Glutamatergic neuron (in vitro differentiated cells): ENCODE results near the gene C2CD4B. TPM values are rescaled to one million over a fixed set of nuclear protein-coding genes. Genes with fewer than 3 reads are reported as not detected.

Source experiments
- DNase-seq: peaks from one replicate; pipeline ENCODE4 v3.0.0; 2022
- H3K27ac Mint-ChIP-seq: one replicate; pipeline ENCODE4 v1.8.0; 2020; ENCODE audit warnings: mild to moderate bottlenecking, mixed read lengths, inconsistent platforms; ENCODE audit not compliant: unreplicated experiment
- H3K27me3 Mint-ChIP-seq: one replicate; pipeline ENCODE4 v1.8.0; 2020; ENCODE audit warnings: mild to moderate bottlenecking, moderate library complexity, mixed read lengths, inconsistent platforms; ENCODE audit not compliant: unreplicated experiment
- H3K36me3 Mint-ChIP-seq: one replicate; pipeline ENCODE4 v1.8.0; 2020; ENCODE audit warnings: mild to moderate bottlenecking, mixed read lengths, inconsistent platforms; ENCODE audit not compliant: unreplicated experiment
- H3K4me1 Mint-ChIP-seq: one replicate; pipeline ENCODE4 v1.8.0; 2020; ENCODE audit warnings: mild to moderate bottlenecking, low read depth, mixed read lengths, inconsistent platforms; ENCODE audit not compliant: unreplicated experiment
- H3K4me3 Mint-ChIP-seq: one replicate; pipeline ENCODE4 v1.8.0; 2020; ENCODE audit warnings: mild to moderate bottlenecking, mixed read lengths, inconsistent platforms; ENCODE audit not compliant: unreplicated experiment
- H3K9me3 Mint-ChIP-seq: one replicate; pipeline ENCODE4 v1.8.0; 2020; ENCODE audit warnings: mild to moderate bottlenecking, moderate library complexity, mixed read lengths, inconsistent platforms; ENCODE audit not compliant: unreplicated experiment
- total RNA-seq: library from RNA; stranded (reverse); fragmentation: NEBNext Ultra II Directional; extraction: Animal tissue kit (Norgen Biotek cat#: 25700); gene quantifications from one replicate; pipeline ENCODE4 v1.2.1, GENCODE V29; 2021; ENCODE audit not compliant: unreplicated experiment
- TF ChIP-seq, protein P1 (sequence below): fragments of 200-600 bp; sonication (generic); IDR thresholded peaks from one replicate; pipeline ENCODE4 v1.5.0; 2021; ENCODE audit not compliant: partially characterized antibody, unreplicated experiment

The C2CD4B gene
- total RNA-seq, 1 donor from 2014 or later = not detected

- DNase-seq = no peak
- H3K9me3 Mint-ChIP-seq = no peaks in the 10 kb centered on the region
- H3K27me3 Mint-ChIP-seq = no peaks in the 10 kb centered on the region
- TF ChIP-seq, protein P1, sequence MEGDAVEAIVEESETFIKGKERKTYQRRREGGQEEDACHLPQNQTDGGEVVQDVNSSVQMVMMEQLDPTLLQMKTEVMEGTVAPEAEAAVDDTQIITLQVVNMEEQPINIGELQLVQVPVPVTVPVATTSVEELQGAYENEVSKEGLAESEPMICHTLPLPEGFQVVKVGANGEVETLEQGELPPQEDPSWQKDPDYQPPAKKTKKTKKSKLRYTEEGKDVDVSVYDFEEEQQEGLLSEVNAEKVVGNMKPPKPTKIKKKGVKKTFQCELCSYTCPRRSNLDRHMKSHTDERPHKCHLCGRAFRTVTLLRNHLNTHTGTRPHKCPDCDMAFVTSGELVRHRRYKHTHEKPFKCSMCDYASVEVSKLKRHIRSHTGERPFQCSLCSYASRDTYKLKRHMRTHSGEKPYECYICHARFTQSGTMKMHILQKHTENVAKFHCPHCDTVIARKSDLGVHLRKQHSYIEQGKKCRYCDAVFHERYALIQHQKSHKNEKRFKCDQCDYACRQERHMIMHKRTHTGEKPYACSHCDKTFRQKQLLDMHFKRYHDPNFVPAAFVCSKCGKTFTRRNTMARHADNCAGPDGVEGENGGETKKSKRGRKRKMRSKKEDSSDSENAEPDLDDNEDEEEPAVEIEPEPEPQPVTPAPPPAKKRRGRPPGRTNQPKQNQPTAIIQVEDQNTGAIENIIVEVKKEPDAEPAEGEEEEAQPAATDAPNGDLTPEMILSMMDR = no peak
- H3K36me3 Mint-ChIP-seq = peaks cover 5% of the 10 kb centered on the region
- H3K27ac Mint-ChIP-seq = no peak overlapping the region
- no peaks in the 10 kb centered on the region for H3K4me1 Mint-ChIP-seq
- no peak overlapping the region for H3K4me3 Mint-ChIP-seq
Observed at GRCh38 chr15:62187910-62188309, 22.8 kb upstream of the C2CD4B start.

DNA sequence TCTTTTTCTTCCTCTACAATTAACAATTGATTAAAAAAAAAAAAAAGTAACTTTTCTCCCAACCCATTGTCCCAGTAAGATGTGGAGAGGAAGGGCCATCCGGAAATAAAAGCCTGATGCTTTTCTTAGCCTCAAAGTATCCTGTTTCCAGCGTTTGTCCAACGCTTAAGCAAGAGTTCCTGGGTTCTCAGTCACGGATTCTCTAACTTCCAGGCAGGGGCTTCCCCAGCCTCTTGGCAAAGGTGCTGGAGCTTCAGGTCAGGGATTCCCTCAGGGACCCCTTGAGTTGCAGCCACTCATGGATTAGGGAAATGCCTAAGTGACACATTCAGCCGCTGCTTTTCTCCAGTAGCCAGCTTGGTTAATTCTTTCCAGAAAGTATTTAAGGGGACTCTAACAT is 22.3 kb upstream of the C2CD4B start:
- H3K27ac Mint-ChIP-seq = no peak overlapping the region
- H3K4me1 Mint-ChIP-seq = no peaks in the 10 kb centered on the region

GRCh38 chr15:62186578-62186977 is 21.5 kb upstream of the C2CD4B start:
- TF ChIP-seq, protein P1 = no peak
- Mint-ChIP-seq H3K36me3 (peaks cover 5% of the 10 kb centered on the region), H3K4me3 (no peak overlapping the region), H3K9me3 (no peaks in the 10 kb centered on the region), H3K27ac (no peak overlapping the region), H3K4me1 (no peaks in the 10 kb centered on the region), H3K27me3 (no peaks in the 10 kb centered on the region)
- no peak for DNase-seq

More for the DNA sequence above, 22.3 kb upstream of the C2CD4B start:
- Mint-ChIP-seq H3K9me3 (no peaks in the 10 kb centered on the region), H3K4me3 (no peak overlapping the region), H3K36me3 (peaks cover 5% of the 10 kb centered on the region), H3K27me3 (no peaks in the 10 kb centered on the region)
- TF ChIP-seq, protein P1 = no peak
- no peak for DNase-seq

GRCh38 chr15:62183130-62183529 is 18.0 kb upstream of the C2CD4B start:
- Mint-ChIP-seq H3K4me3 (no peak overlapping the region), H3K9me3 (no peaks in the 10 kb centered on the region), H3K27me3 (no peaks in the 10 kb centered on the region), H3K4me1 (no peaks in the 10 kb centered on the region), H3K27ac (no peak overlapping the region), H3K36me3 (peaks cover 5% of the 10 kb centered on the region)
- TF ChIP-seq, protein P1 = no peak
- no peak for DNase-seq

DNA sequence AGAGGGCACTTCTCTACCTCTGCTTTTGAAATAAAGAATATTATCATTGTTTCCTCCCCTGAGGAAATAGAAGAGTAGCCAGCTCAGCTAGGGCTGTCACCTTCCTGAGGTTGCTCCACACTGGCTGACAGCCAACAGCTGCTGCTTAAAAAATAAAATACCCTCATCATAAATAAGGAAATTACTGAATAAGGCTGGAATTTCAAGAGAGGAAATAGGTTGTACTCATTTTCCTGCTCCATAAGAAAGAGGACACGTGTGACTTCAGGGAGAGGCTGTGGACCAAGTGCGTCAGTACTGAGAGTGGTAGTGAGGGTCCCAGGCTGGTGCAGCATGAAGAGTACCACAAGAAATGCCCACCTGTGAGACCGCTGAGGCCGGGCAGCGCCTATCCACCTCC is 8.1 kb upstream of the C2CD4B start:
- Mint-ChIP-seq H3K36me3 (no peaks in the 10 kb centered on the region), H3K27ac (no peak overlapping the region), H3K4me3 (no peak overlapping the region), H3K27me3 (no peaks in the 10 kb centered on the region), H3K4me1 (no peaks in the 10 kb centered on the region), H3K9me3 (peaks cover 2% of the 10 kb centered on the region)
- no peak for DNase-seq
- TF ChIP-seq, protein P1 = no peak
